ENCODE measurements around the gene H19.

- TF ChIP-seq POLR2A (IDR thresholded peaks at IDR 0.05; ENCODE audit: low read depth, low read length) (no peak), TAF1 (IDR thresholded peaks at IDR 0.05; ENCODE audit: borderline replicate concordance, low read depth, low read length) (no peak), POLR2AphosphoS5 (IDR thresholded peaks at IDR 0.05; ENCODE audit: low read depth, low read length) (no peak)
Observed at GRCh38 chr11:1964955-1965354, 32.7 kb downstream of the H19 start.

All from GM12892 (cell line).